SK-N-MC (cell line): ENCODE results near the gene SLC39A2.

Source experiments
- EZH2 ChIP-seq: fragments of 200-600 bp; sonication (generic); IDR thresholded peaks from one replicate; pipeline ENCODE4 v1.6.1; 2017; ENCODE audit warnings: antibody characterized with exemption
- POLR2AphosphoS5 ChIP-seq: IDR thresholded peaks from 2 replicates; pipeline ENCODE4 v1.6.1; 2012; ENCODE audit warnings: mild to moderate bottlenecking, low read depth, low read length, borderline replicate concordance

- TF ChIP-seq EZH2, result no peak
- no peak for TF ChIP-seq POLR2AphosphoS5
These were observed 24.9 kb downstream of the SLC39A2 start for GRCh38 chr14:21023817-21024584.
